ENCODE data around the gene ERG28.
"Not testable (repeated sequence)": the region's sequence is repeated elsewhere in the genome, so short reads cannot be mapped to it uniquely, and the experiment has no call there.

Gene ERG28

DNA sequence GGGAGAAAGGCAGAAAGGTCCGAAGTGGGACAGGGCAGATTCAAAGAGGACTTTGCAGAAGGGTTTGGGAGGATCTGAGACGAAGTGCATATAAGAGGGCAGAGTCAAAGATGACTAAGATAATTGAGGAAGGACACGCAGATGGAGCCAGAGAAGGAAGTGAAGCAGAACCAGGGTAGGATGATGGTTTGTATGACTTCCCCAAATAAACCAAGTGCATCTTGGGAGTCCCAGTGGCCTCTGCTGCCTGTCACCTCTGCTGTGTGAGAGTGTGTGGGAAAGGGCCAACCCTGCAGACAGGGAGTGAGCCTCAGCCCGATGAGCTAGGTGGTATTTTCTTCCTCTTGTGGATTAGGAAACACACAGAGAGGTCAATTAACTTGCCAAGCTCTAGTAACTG lies 45.5 kb downstream of the ERG28 start:
- DNase-seq = no peak

- no peak for DNase-seq
Observed at GRCh38 chr14:75614179-75614578, 46.5 kb downstream of the ERG28 start.

DNA sequence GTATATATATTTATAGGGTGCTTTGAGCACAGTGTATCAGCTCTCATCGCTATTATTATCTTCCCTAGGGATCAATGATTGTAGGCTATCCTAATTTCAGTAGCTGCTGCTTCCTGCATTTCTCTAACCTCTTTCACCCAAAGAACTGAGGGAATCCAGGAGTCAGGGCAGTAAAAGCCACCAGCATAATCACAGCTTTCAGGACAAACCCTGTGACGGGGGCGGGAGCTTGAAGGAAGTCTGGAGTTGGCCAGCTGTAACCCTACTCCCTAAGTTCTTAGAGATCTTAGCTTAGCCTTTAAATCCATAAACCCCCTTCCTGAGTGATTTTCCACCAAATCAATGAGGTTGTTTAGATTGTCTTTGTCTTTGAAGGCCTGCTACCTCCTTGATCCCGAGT lies 48.5 kb downstream of the ERG28 start:
- DNase-seq = no peak

DNA sequence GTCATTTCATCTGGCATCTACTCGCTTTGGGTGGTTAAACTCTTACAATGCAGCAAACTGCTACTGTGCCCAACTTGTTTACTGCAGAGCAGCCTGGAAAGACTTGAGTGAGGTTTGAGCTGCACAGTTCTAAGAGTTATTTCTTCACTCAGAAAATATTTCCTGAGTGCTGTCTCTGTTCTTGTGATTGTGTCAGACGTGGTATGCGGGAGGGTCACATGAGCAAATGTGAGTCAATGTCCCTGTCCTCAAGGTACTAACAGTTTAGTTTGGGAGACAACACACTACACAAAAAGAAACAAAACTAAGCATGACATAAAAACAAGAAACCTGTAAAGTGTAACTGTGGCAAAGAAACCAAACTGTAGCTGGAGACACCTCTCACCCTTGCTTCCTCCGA lies 49.8 kb downstream of the ERG28 start:
- DNase-seq = no peak

GRCh38 chr14:75609606-75610475 lies 50.8 kb downstream of the ERG28 start:
- DNase-seq = no peak

GRCh38 chr14:75609116-75609515 lies 51.6 kb downstream of the ERG28 start:
- DNase-seq = no peak

- DNase-seq = no peak
Observed at GRCh38 chr14:75607842-75608640, 52.6 kb downstream of the ERG28 start.

DNA sequence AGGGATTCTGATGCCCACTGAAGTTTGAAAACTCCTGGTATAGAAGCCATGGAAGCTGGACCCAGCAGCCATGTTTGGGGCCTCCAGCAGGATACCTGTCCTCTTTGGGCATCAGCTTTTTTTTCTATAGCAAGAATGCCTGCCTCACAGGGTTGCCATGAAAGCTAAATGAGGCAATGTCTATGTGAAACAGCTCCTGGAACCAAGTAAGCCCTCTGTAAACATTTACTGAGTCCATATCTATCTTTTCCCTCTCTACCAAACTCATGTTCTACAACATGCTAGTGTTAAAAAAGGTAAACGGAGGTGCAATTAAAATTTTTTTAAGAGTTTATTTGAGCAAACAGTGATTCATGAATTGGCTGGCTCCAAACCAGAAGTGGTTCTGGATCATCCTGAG lies 53.6 kb downstream of the ERG28 start:
- no peak for DNase-seq

- no peak for DNase-seq
Observed at GRCh38 chr14:75605916-75606315, 54.8 kb downstream of the ERG28 start.

DNA sequence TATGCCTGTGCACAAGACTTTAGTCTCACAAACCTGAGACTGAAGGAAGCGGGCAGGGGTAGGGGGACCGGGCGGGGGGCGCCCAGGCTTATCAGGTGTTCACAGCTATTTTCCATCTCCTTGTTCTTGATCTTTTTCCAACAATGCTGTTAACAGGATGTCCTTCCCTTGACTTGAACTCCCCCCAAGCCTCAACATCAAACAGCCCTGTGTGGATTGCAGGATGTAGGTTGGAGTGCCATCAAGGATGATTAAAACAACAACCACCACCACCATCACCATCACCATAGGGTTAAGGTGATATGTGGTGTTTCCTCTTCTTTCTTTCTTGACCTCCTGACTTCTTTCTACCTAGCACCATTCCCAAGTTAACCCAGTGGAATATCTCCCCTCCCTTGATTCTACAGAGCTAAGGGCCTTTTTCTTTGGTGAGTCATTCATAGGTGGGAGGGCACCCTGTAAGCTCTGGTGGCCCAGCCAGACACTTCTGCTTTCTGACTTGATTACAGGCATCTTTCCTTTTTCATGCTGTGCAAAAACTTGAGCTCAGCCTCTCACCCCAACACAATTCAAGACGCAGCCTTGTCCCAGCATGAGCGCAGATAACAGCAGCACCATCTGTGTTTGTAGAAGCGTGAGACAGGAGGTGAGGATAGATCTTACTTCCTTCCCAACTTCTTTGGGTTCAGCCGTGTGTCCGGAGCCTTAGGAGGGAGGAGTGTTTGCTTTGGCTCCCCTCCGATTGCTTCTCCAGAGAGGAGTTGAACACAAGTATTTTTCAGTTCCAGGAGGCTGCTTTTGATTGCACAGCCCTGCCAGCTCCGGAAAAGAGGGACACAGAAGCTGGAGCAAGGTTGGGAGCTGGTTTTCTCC lies 55.5 kb downstream of the ERG28 start:
- DNase-seq = no peak

GRCh38 chr14:75602503-75602902 lies 58.2 kb downstream of the ERG28 start:
- DNase-seq = no peak

DNA sequence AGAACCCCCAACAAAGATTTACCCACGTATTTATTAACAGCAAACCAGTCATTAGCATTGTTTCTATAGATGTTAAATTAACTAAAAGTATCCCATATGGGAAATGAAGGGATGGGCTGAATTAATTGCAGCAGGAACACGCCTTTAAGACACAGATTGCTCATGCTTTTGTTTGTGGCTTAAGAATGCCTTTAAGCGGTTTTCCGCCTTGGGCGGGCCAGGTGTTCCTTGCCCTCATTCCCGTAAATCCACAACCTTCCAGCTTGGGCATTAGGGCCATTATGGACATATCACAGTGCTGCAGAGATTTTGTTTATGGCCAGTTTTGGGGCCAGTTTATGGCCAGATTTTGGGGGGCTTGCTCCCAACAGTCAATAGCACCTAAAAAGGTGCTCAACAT lies 59.6 kb downstream of the ERG28 start:
- DNase-seq = not testable (repeated sequence)

- DNase-seq = not testable (repeated sequence)
Observed at GRCh38 chr14:75600100-75600499, 60.6 kb downstream of the ERG28 start.

All from CD4-positive, alpha-beta T cell treated with Interleukin-17A for 4 hours (primary cell).